ENCODE results near the gene GDF10. TPM values are rescaled to one million over a fixed set of nuclear protein-coding genes. Genes with fewer than 3 reads are reported as not detected.

The GDF10 gene
- total and polyA plus RNA-seq, 10 of the 15 experiments (the other 5 are each of a cell fraction or from before 2014, with no cell fraction given): not detected

GRCh38 chr10:47351899-47352815 lies 52.2 kb downstream of the GDF10 start:
- ATAC-seq (no peak), FAIRE-seq (no peak), DNase-seq (ENCODE audit: low read depth, low spot score) (no peak)
- Histone ChIP-seq H3K79me2 (ENCODE audit: control insufficient read depth, insufficient read depth, low read length) (no peaks in the 10 kb centered on the region), H3K4me3 (no peak overlapping the region), H3K9me3 (replicated peaks; ENCODE audit: control insufficient read depth, insufficient read depth, low read length) (no peaks in the 10 kb centered on the region), H3K27ac (ENCODE audit: control insufficient read depth, insufficient read depth) (no peak overlapping the region), H4K20me1 (ENCODE audit: control insufficient read depth, insufficient read depth) (no peaks in the 10 kb centered on the region), H2AFZ (ENCODE audit: control insufficient read depth, low read depth, low read length) (no peak overlapping the region), H3K36me3 (ENCODE audit: control insufficient read depth in 2 of 2, insufficient read depth in 2 of 2, low read length in 1 of 2) (no peaks in the 10 kb centered on the region), H3K4me2 (ENCODE audit: control insufficient read depth, insufficient read depth) (no peak overlapping the region), H3K4me1 (ENCODE audit: control insufficient read depth, insufficient read depth, low read length) (no peaks in the 10 kb centered on the region), H3K27me3 (replicated peaks in 1 of 2; ENCODE audit: control insufficient read depth in 2 of 2, insufficient read depth in 2 of 2, low read length in 1 of 2) (no peaks in the 10 kb centered on the region; a peak in 1 of 4 replicates), H3K9ac (ENCODE audit: control insufficient read depth, insufficient read depth, low read length) (no peak overlapping the region)
- ChIA-PET CTCF (no interaction called here), SMC1A (ENCODE audit: uncharacterized antibody, unreplicated experiment) (no interaction called here), RAD21 (ENCODE audit: unreplicated experiment) (no interaction called here), POLR2A (no interaction called here)
- in situ Hi-C loops (cut with MboI) (no loop called here), intact Hi-C loops (cut with micrococcal nuclease; ENCODE audit: unreplicated experiment) (no loop called here)
- TF ChIP-seq POLR2AphosphoS2 (IDR thresholded peaks at IDR 0.05; ENCODE audit: low read depth, low read length) (no peak), SMC3 (IDR thresholded peaks at IDR 0.05; ENCODE audit: borderline replicate concordance, low read length) (no peak), DPF2 (IDR thresholded peaks at IDR 0.05) (no peak), KLF5 (IDR thresholded peaks at IDR 0.05; ENCODE audit: partially characterized antibody) (no peak), USF1 (IDR thresholded peaks at IDR 0.05; ENCODE audit: borderline replicate concordance, extremely low read length, insufficient read depth, low read depth, low read length) (no peak)
- WGBS (ENCODE audit: insufficient coverage, insufficient replicate concordance, low lambda C conversion rate, missing lambda C conversion rate): 21% methylated on average over 14 of the region's 14 CpGs
- BruUV-seq (replicated peaks): no TSS peak

- ChIA-PET POLR2A (no interaction called here), CTCF (no interaction called here), RAD21 (ENCODE audit: unreplicated experiment) (no interaction called here), SMC1A (ENCODE audit: uncharacterized antibody, unreplicated experiment) (no interaction called here)
- Histone ChIP-seq H3K9me3 (replicated peaks; ENCODE audit: control insufficient read depth, insufficient read depth, low read length) (no peaks in the 10 kb centered on the region), H3K27me3 (replicated peaks in 1 of 2; ENCODE audit: control insufficient read depth in 2 of 2, insufficient read depth in 2 of 2, low read length in 1 of 2) (no peaks in the 10 kb centered on the region; a peak in 1 of 4 replicates), H3K4me3 (no peak overlapping the region), H3K4me1 (ENCODE audit: control insufficient read depth, insufficient read depth, low read length) (no peaks in the 10 kb centered on the region), H3K27ac (ENCODE audit: control insufficient read depth, insufficient read depth) (no peak overlapping the region), H3K9ac (ENCODE audit: control insufficient read depth, insufficient read depth, low read length) (no peak overlapping the region), H3K79me2 (ENCODE audit: control insufficient read depth, insufficient read depth, low read length) (no peaks in the 10 kb centered on the region), H3K36me3 (ENCODE audit: control insufficient read depth in 2 of 2, insufficient read depth in 2 of 2, low read length in 1 of 2) (no peaks in the 10 kb centered on the region), H2AFZ (ENCODE audit: control insufficient read depth, low read depth, low read length) (no peak overlapping the region), H3K4me2 (ENCODE audit: control insufficient read depth, insufficient read depth) (no peak overlapping the region), H4K20me1 (ENCODE audit: control insufficient read depth, insufficient read depth) (no peaks in the 10 kb centered on the region)
- intact Hi-C loops (cut with micrococcal nuclease; ENCODE audit: unreplicated experiment): no loop called here
- in situ Hi-C loops (cut with MboI): no loop called here
- no peak for ATAC-seq
- no peak for TF ChIP-seq ZBTB11 (CRISPR knock-in tag; IDR thresholded peaks at IDR 0.05)
- TF ChIP-seq IRF4 (IDR thresholded peaks at IDR 0.05; ENCODE audit: low read depth, low read length): no peak
- no peak for TF ChIP-seq CTCF (IDR thresholded peaks at IDR 0.05 in 2 of 3, conservative IDR thresholded peaks at IDR 0.05 in 1 of 3; ENCODE audit: control insufficient read depth in 2 of 3, extremely low read depth in 1 of 3, insufficient read depth in 1 of 3, low read depth in 3 of 3, low read length in 3 of 3)
- TF ChIP-seq POU2F2 (IDR thresholded peaks at IDR 0.05; ENCODE audit: borderline replicate concordance, low read depth, low read length): no peak
- DNase-seq (ENCODE audit: low read depth, low spot score): no peak
- no peak for FAIRE-seq
- no TSS peak for BruUV-seq (replicated peaks)
- 22% methylated on average over 6 of the region's 6 CpGs for WGBS (ENCODE audit: insufficient coverage, insufficient replicate concordance, low lambda C conversion rate, missing lambda C conversion rate)
Measured at GRCh38 chr10:47353351-47353750, 53.4 kb downstream of the GDF10 start.
